CD14-positive monocyte (primary cell): ENCODE data around the gene VAV2. TPM values are rescaled to one million over a fixed set of nuclear protein-coding genes. Genes with fewer than 3 reads are reported as not detected.

Source experiments
- DNase-seq, 3 donors: peaks; one replicate each; pipeline ENCODE4 v3.0.0-alpha.2; 2011 to 2022
- H2AFZ ChIP-seq: 2 replicates; pipeline ENCODE4 v1.6.0; 2012; ENCODE audit warnings: mild to moderate bottlenecking, low read depth, low read length, inconsistent platforms; ENCODE audit not compliant: insufficient read depth, poor library complexity, severe bottlenecking
- H3K27ac ChIP-seq, 2 donors: 1 replicate in 1 of 2; 2 replicates in 1 of 2; pipeline ENCODE4 v1.5.1; 2012 to 2013; ENCODE audit warnings: low read length in 2 of 2, control low read depth in 1 of 2, inconsistent platforms in 1 of 2, low read depth in 1 of 2, mild to moderate bottlenecking in 1 of 2
- H3K27me3 ChIP-seq, 2 donors: one replicate each; pipeline versions ENCODE4 v1.6.0 to v1.6.1; 2011 to 2013; ENCODE audit warnings: low read length in 2 of 2; ENCODE audit not compliant: control insufficient read depth in 2 of 2, insufficient read depth in 2 of 2
- H3K36me3 ChIP-seq, 2 donors: replicated peaks in 1 of 2; 1 replicate in 1 of 2; 2 replicates in 1 of 2; pipeline versions ENCODE4 v1.5.1 to v1.6.1; 2012 to 2013; ENCODE audit warnings: low read length in 2 of 2, control low read depth in 1 of 2, inconsistent platforms in 1 of 2, mild to moderate bottlenecking in 1 of 2; ENCODE audit not compliant: insufficient read depth in 2 of 2, control insufficient read depth in 1 of 2
- H3K4me1 ChIP-seq, 2 donors: 1 replicate in 1 of 2; 2 replicates in 1 of 2; pipeline versions ENCODE4 v1.5.1 to v1.6.1; 2012 to 2013; ENCODE audit warnings: low read length in 2 of 2, control low read depth in 1 of 2, inconsistent platforms in 1 of 2, mild to moderate bottlenecking in 1 of 2, moderate library complexity in 1 of 2; ENCODE audit not compliant: insufficient read depth in 2 of 2, control insufficient read depth in 1 of 2
- H3K4me2 ChIP-seq: replicated peaks from 2 replicates; pipeline ENCODE3; 2012; ENCODE audit warnings: low read length, moderate library complexity, mild to moderate bottlenecking; ENCODE audit not compliant: poor library complexity, severe bottlenecking; ENCODE audit errors: extremely low read depth
- H3K4me3 ChIP-seq, 3 experiments: fragments of 200-600 bp in 1 of 3; sonication (generic) in 1 of 3; replicated peaks in 1 of 3; 1 replicate in 2 of 3; 2 replicates in 1 of 3; pipeline ENCODE4 v1.5.1; 2011 to 2013; ENCODE audit warnings: low read length in 3 of 3, mild to moderate bottlenecking in 3 of 3, control low read depth in 2 of 3, low read depth in 2 of 3, inconsistent platforms in 1 of 3, moderate library complexity in 1 of 3
- H3K79me2 ChIP-seq: 2 replicates; pipeline ENCODE4 v1.6.0; 2012; ENCODE audit warnings: mild to moderate bottlenecking, control low read depth, inconsistent platforms, low read length, moderate library complexity; ENCODE audit not compliant: insufficient read depth
- H3K9ac ChIP-seq: 2 replicates; pipeline ENCODE4 v1.6.0; 2017; ENCODE audit warnings: low read length, mild to moderate bottlenecking; ENCODE audit not compliant: insufficient read depth, poor library complexity, severe bottlenecking
- H3K9me3 ChIP-seq, 2 donors: replicated peaks in 1 of 2; 1 replicate in 1 of 2; 2 replicates in 1 of 2; pipeline versions ENCODE4 v1.5.1 to v1.6.1; 2012 to 2013; ENCODE audit warnings: low read length in 2 of 2, control low read depth in 1 of 2; ENCODE audit not compliant: control insufficient read depth in 1 of 2, insufficient read depth in 1 of 2
- H4K20me1 ChIP-seq: 2 replicates; pipeline ENCODE4 v1.6.0; 2012; ENCODE audit warnings: mild to moderate bottlenecking, low read length, control low read depth, moderate library complexity; ENCODE audit not compliant: insufficient read depth
- H3K27ac Mint-ChIP-seq, 7 donors: one replicate each; pipeline ENCODE4 v1.8.0; 2020; ENCODE audit warnings: mild to moderate bottlenecking in 7 of 7, mixed read lengths in 7 of 7, moderate library complexity in 6 of 7, inconsistent platforms in 2 of 7
- H3K27me3 Mint-ChIP-seq, 3 donors: one replicate each; pipeline ENCODE4 v1.8.0; 2021 to 2022; ENCODE audit warnings: low read depth in 3 of 3, mild to moderate bottlenecking in 3 of 3, mixed read lengths in 3 of 3, moderate library complexity in 3 of 3, inconsistent platforms in 1 of 3
- H3K36me3 Mint-ChIP-seq, 2 donors: one replicate each; pipeline ENCODE4 v1.8.0; 2020; ENCODE audit warnings: mixed read lengths in 2 of 2, inconsistent platforms in 1 of 2, mild to moderate bottlenecking in 1 of 2
- H3K4me1 Mint-ChIP-seq: one replicate; pipeline ENCODE4 v1.8.0; 2020; ENCODE audit warnings: mild to moderate bottlenecking, mixed read lengths
- H3K4me3 Mint-ChIP-seq, 2 donors: one replicate each; pipeline ENCODE4 v1.8.0; 2020; ENCODE audit warnings: mild to moderate bottlenecking in 2 of 2, mixed read lengths in 2 of 2, moderate library complexity in 1 of 2
- H3K9me3 Mint-ChIP-seq, 7 donors: one replicate each; pipeline ENCODE4 v1.8.0; 2020 to 2022; ENCODE audit warnings: mixed read lengths in 7 of 7, mild to moderate bottlenecking in 6 of 7, moderate library complexity in 6 of 7, inconsistent platforms in 2 of 7
- WGBS: methylation state at CpG from one replicate; pipeline ENCODE4 v1.1.5; 2013; ENCODE audit warnings: missing lambda C conversion rate; ENCODE audit not compliant: insufficient coverage; 5-methylcytosine and 5-hydroxymethylcytosine counted together
- intact Hi-C, 2 donors: fragments of 100-400 bp; cut with micrococcal nuclease; formaldehyde crosslinking; loops; one replicate each; pipeline versions ENCODE4 v1.15.0 to v1.15.1; 2023
- polyA plus RNA-seq, 3 donors: library from polyadenylated mRNA; depleted of rRNA in 1 of 3; unstranded in 2 of 3; stranded (reverse) in 1 of 3; fragments of 300-500 nt in 2 of 3; fragments of >200 nt in 1 of 3; fragmentation: Illumina TruSeq in 2 of 3; gene quantifications; 1 replicate in 2 of 3; 2 replicates in 1 of 3; pipeline ENCODE4 v1.2.3, GENCODE V29; 2012 to 2021
- TF ChIP-seq, protein P1 (sequence below): fragments of 200-600 bp; IDR thresholded peaks from one replicate; pipeline ENCODE4 v1.8.0; 2022; ENCODE audit warnings: antibody characterized with exemption, mild to moderate bottlenecking

VAV2 gene
- polyA plus RNA-seq, 3 donors: 2.3 to 13.6 (median 2.3) TPM

DNA sequence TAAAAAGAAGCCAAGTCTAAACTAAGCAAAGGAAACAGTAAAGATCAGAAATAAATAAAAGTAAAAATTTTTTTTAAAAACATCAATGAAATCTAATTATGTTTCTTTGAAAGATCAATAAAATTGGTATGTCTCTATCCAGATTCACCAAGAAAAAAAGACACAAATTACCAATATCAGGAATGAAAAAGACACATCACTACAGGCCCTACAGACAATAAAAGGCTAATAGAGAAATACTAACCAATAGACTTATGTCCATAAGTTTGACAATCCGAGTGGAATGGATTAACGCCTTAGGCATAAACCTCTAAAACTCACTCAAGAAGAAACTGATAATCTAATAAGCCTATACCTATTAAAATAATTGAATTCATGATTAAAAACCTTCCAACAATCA is 45.5 kb upstream of the VAV2 start:
- DNase-seq: no peak
- Mint-ChIP-seq H3K9me3 (peaks cover 0 to 2% (median 0%) of the 10 kb centered on the region in 7 donors), H3K4me3 (no peak overlapping the region), H3K4me1 (peaks cover 3% of the 10 kb centered on the region), H3K36me3 (peaks cover 84 to 95% of the 10 kb centered on the region in 2 donors), H3K27me3 (peaks cover 0 to 2% (median 0%) of the 10 kb centered on the region in 3 donors), H3K27ac (no peak overlapping the region)
- no peak overlapping the region for H3K4me3 ChIP-seq
- no CpG with 5 or more reads among the region's 2 CpGs for WGBS
- H2AFZ ChIP-seq: no peak overlapping the region
- peaks cover 78 to 94% of the 10 kb centered on the region in 2 donors for H3K36me3 ChIP-seq
- H3K9ac ChIP-seq: no peak overlapping the region
- H3K4me2 ChIP-seq: no peak overlapping the region
- H3K9me3 ChIP-seq: no peaks in the 10 kb centered on the region
- intact Hi-C loops: no loop called here
- no peaks in the 10 kb centered on the region for H3K79me2 ChIP-seq
- peaks cover 0 to 8% of the 10 kb centered on the region in 2 donors for H3K4me1 ChIP-seq
- H3K27me3 ChIP-seq: no peaks in the 10 kb centered on the region
- peaks cover 59% of the 10 kb centered on the region for H4K20me1 ChIP-seq
- H3K27ac ChIP-seq: no peak overlapping the region
- TF ChIP-seq, protein P1, sequence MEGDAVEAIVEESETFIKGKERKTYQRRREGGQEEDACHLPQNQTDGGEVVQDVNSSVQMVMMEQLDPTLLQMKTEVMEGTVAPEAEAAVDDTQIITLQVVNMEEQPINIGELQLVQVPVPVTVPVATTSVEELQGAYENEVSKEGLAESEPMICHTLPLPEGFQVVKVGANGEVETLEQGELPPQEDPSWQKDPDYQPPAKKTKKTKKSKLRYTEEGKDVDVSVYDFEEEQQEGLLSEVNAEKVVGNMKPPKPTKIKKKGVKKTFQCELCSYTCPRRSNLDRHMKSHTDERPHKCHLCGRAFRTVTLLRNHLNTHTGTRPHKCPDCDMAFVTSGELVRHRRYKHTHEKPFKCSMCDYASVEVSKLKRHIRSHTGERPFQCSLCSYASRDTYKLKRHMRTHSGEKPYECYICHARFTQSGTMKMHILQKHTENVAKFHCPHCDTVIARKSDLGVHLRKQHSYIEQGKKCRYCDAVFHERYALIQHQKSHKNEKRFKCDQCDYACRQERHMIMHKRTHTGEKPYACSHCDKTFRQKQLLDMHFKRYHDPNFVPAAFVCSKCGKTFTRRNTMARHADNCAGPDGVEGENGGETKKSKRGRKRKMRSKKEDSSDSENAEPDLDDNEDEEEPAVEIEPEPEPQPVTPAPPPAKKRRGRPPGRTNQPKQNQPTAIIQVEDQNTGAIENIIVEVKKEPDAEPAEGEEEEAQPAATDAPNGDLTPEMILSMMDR: no peak

DNA sequence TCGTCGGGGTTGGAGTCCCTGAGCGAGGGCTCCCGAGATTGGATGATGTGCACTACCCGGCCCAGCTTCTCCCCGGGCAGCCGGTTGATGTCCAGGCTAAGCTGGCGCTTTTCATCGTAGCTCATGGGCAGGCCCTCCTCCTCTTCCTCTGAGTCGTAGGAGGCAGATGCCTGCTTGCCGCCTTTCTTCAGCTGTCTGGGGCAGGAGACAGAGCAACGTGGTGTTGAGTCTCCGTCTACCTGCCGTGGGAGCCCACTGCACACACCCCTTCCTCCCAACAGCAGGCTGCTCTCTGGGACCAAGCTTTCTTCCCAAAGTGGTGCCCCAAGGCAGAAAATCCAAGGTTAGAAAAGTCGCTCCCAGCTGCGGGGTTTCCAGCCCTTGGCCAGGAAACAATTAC is 44.0 kb upstream of the VAV2 start:
- Mint-ChIP-seq H3K27ac (peak overlapping the region in 4 of 7 donors; percentile 7 to 29 (median 19)), H3K4me3 (no peak overlapping the region), H3K4me1 (no peaks in the 10 kb centered on the region), H3K27me3 (peaks cover 0 to 2% (median 0%) of the 10 kb centered on the region in 3 donors), H3K9me3 (peaks cover 0 to 2% (median 0%) of the 10 kb centered on the region in 7 donors), H3K36me3 (peaks cover 82 to 96% of the 10 kb centered on the region in 2 donors)
- Histone ChIP-seq H3K4me3 (no peak overlapping the region), H3K4me2 (no peak overlapping the region), H3K9me3 (no peaks in the 10 kb centered on the region), H3K4me1 (peaks cover 0 to under 1% of the 10 kb centered on the region in 2 donors), H4K20me1 (peaks cover 48% of the 10 kb centered on the region), H2AFZ (no peak overlapping the region), H3K36me3 (peaks cover 77 to 95% of the 10 kb centered on the region in 2 donors), H3K27ac (no peak overlapping the region), H3K79me2 (no peaks in the 10 kb centered on the region), H3K9ac (no peak overlapping the region), H3K27me3 (no peaks in the 10 kb centered on the region)
- TF ChIP-seq, protein P1: no peak
- WGBS: 97% methylated on average over 9 of the region's 16 CpGs
- intact Hi-C loops: no loop called here
- no peak for DNase-seq
